K562 (cell line): ENCODE measurements around the gene SERPINH1. TPM values are rescaled to one million over a fixed set of nuclear protein-coding genes. Genes with fewer than 3 reads are reported as not detected.

ENCODE experiments used
- CBFB ChIP-seq: sonication (generic); formaldehyde crosslinking; IDR thresholded peaks from 2 replicates; pipeline ENCODE4 v1.4.0; 2020; ENCODE audit warnings: mild to moderate bottlenecking, missing genetic modification reagents
- CEBPB ChIP-seq: fragments of 450-650 bp; IDR thresholded peaks from 2 replicates; pipeline ENCODE4 v1.6.1; 2016; ENCODE audit warnings: missing genetic modification characterization, missing compliant biosample characterization
- FOXM1 ChIP-seq, 2 experiments: fragments of 450-650 bp in 1 of 2; sonication (generic) in 1 of 2; formaldehyde crosslinking in 1 of 2; IDR thresholded peaks; 2 replicates each; pipeline versions ENCODE4 v1.6.1 to v1.9.0; 2017 to 2022; ENCODE audit warnings: low read depth in 2 of 2, mild to moderate bottlenecking in 2 of 2, missing genetic modification reagents in 1 of 2, moderate library complexity in 1 of 2
- HNRNPLL ChIP-seq: fragments of 200-400 bp; formaldehyde crosslinking; IDR thresholded peaks from 2 replicates; pipeline ENCODE4 v1.6.1; 2017; ENCODE audit warnings: low read length, low read depth, mild to moderate bottlenecking; ENCODE audit not compliant: poor library complexity, severe bottlenecking
- HOXB6 ChIP-seq: fragments of 250-450 bp; sonication (Bioruptor Pico); IDR thresholded peaks from 2 replicates; pipeline ENCODE4 v1.5.1; 2022; ENCODE audit warnings: mild to moderate bottlenecking, borderline replicate concordance
- KDM2B ChIP-seq: fragments of 250-450 bp; sonication (Bioruptor Pico); IDR thresholded peaks from 2 replicates; pipeline ENCODE4 v1.8.0; 2021; ENCODE audit warnings: mild to moderate bottlenecking, moderate library complexity
- MCM3 ChIP-seq: fragments of 450-650 bp; IDR thresholded peaks from 2 replicates; pipeline ENCODE4 v1.6.1; 2016
- RFX5 ChIP-seq: IDR thresholded peaks from 2 replicates; pipeline ENCODE4 v1.6.1; 2011; ENCODE audit warnings: low read depth, mild to moderate bottlenecking, improper control_type of control experiment, low read length
- SNRNP70 ChIP-seq: fragments of 200-400 bp; formaldehyde crosslinking; optimal IDR thresholded peaks from 2 replicates; pipeline ENCODE3; 2017; ENCODE audit warnings: low read depth, low read length
- TAF7 ChIP-seq: fragments of 450-650 bp; IDR thresholded peaks from 2 replicates; pipeline ENCODE4 v1.6.1; 2016; ENCODE audit warnings: missing genetic modification characterization, missing compliant biosample characterization
- TEAD4 ChIP-seq, 2 experiments: sonication (generic) in 1 of 2; formaldehyde crosslinking in 1 of 2; IDR thresholded peaks; 2 replicates each; pipeline versions ENCODE4 v1.6.1 to v1.8.0; 2012 to 2022; ENCODE audit warnings: borderline replicate concordance in 1 of 2, inconsistent platforms in 1 of 2, low read length in 1 of 2, mild to moderate bottlenecking in 1 of 2, missing genetic modification reagents in 1 of 2
- ZBTB1 ChIP-seq: sonication (generic); formaldehyde crosslinking; IDR thresholded peaks from 2 replicates; pipeline ENCODE4 v1.8.1; 2023; ENCODE audit warnings: missing genetic modification reagents, low read depth, mild to moderate bottlenecking, borderline replicate concordance
- ZKSCAN8 ChIP-seq: fragments of 200-800 bp; sonication (Bioruptor generic); IDR thresholded peaks from 2 replicates; pipeline ENCODE4 v1.6.1; 2016; ENCODE audit warnings: missing genetic modification characterization, missing compliant biosample characterization
- ZNF384 ChIP-seq: IDR thresholded peaks from 2 replicates; pipeline ENCODE4 v1.6.1; 2012; ENCODE audit warnings: low read depth, low read length, improper control_type of control experiment
- polyA plus RNA-seq, 8 experiments: library from polyadenylated mRNA; depleted of rRNA in 4 of 8; stranded (reverse) in 5 of 8; unstranded in 3 of 8; fragments of >200 nt; fragmentation: Nextera tagmentation in 2 of 8; fragmentation: Illumina TruSeq in 1 of 8; extraction: Ambion mirVana in 2 of 8; extraction: Trizol in 1 of 8; gene quantifications; 2 replicates each; pipeline versions ENCODE4 v1.2.1 to v1.2.3, GENCODE V29; 2011 to 2014; ENCODE audit warnings: inconsistent platforms in 1 of 8, missing spikeins in 1 of 8
- total RNA-seq, 7 experiments: library from RNA; depleted of rRNA in 6 of 7; stranded (reverse); fragments of >200 nt in 6 of 7; fragmentation: Illumina TruSeq in 2 of 7; extraction: Trizol in 2 of 7; gene quantifications; 2 replicates each; pipeline versions ENCODE4 v1.2.1 to v1.2.3, GENCODE V29; 2011 to 2021; ENCODE audit warnings: low replicate concordance in 1 of 7
- TF ChIP-seq, protein P1 (sequence below), 2 experiments: fragments of 450-650 bp in 1 of 2; IDR thresholded peaks; 2 replicates each; pipeline ENCODE4 v1.6.1; 2011 to 2017; ENCODE audit warnings: low read depth in 2 of 2, antibody characterized with exemption in 1 of 2, borderline replicate concordance in 1 of 2, low read length in 1 of 2, mild to moderate bottlenecking in 1 of 2, mixed read lengths in 1 of 2; ENCODE audit not compliant: control insufficient read depth in 1 of 2
- TF ChIP-seq, protein P2 (sequence below): fragments of 250-450 bp; sonication (Bioruptor Pico); IDR thresholded peaks from 2 replicates; pipeline ENCODE4 v1.8.0; 2022; ENCODE audit warnings: moderate library complexity, mild to moderate bottlenecking, inconsistent platforms
- TF ChIP-seq, protein P3 (sequence below): sonication (generic); formaldehyde crosslinking; IDR thresholded peaks from 2 replicates; pipeline ENCODE4 v1.8.0; 2022; ENCODE audit warnings: missing genetic modification reagents, mild to moderate bottlenecking, moderate library complexity, borderline replicate concordance
- TF ChIP-seq, protein P4 (sequence below), 2 experiments: fragments of 450-650 bp; IDR thresholded peaks; 2 replicates each; pipeline ENCODE4 v1.6.1; 2016
- TF ChIP-seq, protein P5 (sequence below), 2 experiments: fragments of 450-650 bp; conservative IDR thresholded peaks; 2 replicates each; pipeline ENCODE4 v1.6.1; 2017; ENCODE audit warnings: mild to moderate bottlenecking in 2 of 2, moderate library complexity in 2 of 2

The SERPINH1 gene
- total and polyA plus RNA-seq, 9 of the 15 experiments (the other 6 are each of a cell fraction or from before 2014, with no cell fraction given) = 2.8 to 106 (median 67.9) TPM

DNA sequence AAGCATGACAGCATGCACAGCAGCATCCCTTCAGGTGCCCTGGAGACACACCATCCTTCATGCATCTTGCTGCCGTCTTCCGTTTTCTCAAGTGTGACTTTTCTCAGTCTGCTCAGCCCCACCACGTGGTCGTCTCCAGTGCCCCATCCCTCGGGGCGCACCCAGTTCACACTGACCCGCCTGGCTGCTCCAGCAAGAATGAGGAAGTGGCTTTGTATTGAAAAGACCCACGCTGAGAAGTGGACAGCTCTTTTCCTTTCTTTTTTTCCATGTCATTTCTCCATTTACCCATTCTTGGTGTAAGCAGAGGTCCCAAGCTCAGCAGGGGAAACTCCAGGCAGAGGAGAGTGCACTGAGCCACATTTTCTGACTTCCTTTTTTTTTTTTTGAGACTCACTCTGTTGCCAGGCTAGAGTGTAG is 14.5 kb downstream of the SERPINH1 start (continued):
- TF ChIP-seq ZKSCAN8 (CRISPR knock-in tag) = no peak
- no peak for TF ChIP-seq FOXM1 (IDR thresholded peaks at IDR 0.05; ENCODE audit: low read depth)
- 0 out of 2 replicates have a peak, but pooled peaks have one; percentile 47 for TF ChIP-seq FOXM1 (CRISPR knock-in tag; IDR thresholded peaks at IDR 0.05; ENCODE audit: low read depth)
- peak; percentile 29; the same call in 1 of the 2 replicates for TF ChIP-seq TEAD4 (IDR thresholded peaks at IDR 0.05; ENCODE audit: low read length)
- no peak for TF ChIP-seq TEAD4 (CRISPR knock-in tag; IDR thresholded peaks at IDR 0.05; ENCODE audit: borderline replicate concordance)
- TF ChIP-seq HNRNPLL = no peak
- no peak for TF ChIP-seq ZNF384
- TF ChIP-seq, protein P1, sequence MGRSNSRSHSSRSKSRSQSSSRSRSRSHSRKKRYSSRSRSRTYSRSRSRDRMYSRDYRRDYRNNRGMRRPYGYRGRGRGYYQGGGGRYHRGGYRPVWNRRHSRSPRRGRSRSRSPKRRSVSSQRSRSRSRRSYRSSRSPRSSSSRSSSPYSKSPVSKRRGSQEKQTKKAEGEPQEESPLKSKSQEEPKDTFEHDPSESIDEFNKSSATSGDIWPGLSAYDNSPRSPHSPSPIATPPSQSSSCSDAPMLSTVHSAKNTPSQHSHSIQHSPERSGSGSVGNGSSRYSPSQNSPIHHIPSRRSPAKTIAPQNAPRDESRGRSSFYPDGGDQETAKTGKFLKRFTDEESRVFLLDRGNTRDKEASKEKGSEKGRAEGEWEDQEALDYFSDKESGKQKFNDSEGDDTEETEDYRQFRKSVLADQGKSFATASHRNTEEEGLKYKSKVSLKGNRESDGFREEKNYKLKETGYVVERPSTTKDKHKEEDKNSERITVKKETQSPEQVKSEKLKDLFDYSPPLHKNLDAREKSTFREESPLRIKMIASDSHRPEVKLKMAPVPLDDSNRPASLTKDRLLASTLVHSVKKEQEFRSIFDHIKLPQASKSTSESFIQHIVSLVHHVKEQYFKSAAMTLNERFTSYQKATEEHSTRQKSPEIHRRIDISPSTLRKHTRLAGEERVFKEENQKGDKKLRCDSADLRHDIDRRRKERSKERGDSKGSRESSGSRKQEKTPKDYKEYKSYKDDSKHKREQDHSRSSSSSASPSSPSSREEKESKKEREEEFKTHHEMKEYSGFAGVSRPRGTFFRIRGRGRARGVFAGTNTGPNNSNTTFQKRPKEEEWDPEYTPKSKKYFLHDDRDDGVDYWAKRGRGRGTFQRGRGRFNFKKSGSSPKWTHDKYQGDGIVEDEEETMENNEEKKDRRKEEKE (IDR thresholded peaks at IDR 0.05; ENCODE audit: borderline replicate concordance in 1 of 2, control insufficient read depth in 1 of 2, low read depth in 2 of 2, low read length in 1 of 2) = no peak
- TF ChIP-seq HOXB6 (CRISPR knock-in tag) = no peak
- no peak for TF ChIP-seq SNRNP70
- no peak for TF ChIP-seq RFX5
- no peak for TF ChIP-seq MCM3
- TF ChIP-seq, protein P2, sequence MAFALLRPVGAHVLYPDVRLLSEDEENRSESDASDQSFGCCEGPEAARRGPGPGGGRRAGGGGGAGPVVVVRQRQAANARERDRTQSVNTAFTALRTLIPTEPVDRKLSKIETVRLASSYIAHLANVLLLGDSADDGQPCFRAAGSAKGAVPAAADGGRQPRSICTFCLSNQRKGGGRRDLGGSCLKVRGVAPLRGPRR (CRISPR knock-in tag) = no peak
- no peak for TF ChIP-seq TAF7 (tag)
- TF ChIP-seq CEBPB (tag) = no peak
- no peak for TF ChIP-seq ZBTB1 (CRISPR knock-in tag)
- TF ChIP-seq, protein P3, sequence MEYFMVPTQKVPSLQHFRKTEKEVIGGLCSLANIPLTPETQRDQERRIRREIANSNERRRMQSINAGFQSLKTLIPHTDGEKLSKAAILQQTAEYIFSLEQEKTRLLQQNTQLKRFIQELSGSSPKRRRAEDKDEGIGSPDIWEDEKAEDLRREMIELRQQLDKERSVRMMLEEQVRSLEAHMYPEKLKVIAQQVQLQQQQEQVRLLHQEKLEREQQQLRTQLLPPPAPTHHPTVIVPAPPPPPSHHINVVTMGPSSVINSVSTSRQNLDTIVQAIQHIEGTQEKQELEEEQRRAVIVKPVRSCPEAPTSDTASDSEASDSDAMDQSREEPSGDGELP (CRISPR knock-in tag) = no peak
- TF ChIP-seq, protein P4, sequence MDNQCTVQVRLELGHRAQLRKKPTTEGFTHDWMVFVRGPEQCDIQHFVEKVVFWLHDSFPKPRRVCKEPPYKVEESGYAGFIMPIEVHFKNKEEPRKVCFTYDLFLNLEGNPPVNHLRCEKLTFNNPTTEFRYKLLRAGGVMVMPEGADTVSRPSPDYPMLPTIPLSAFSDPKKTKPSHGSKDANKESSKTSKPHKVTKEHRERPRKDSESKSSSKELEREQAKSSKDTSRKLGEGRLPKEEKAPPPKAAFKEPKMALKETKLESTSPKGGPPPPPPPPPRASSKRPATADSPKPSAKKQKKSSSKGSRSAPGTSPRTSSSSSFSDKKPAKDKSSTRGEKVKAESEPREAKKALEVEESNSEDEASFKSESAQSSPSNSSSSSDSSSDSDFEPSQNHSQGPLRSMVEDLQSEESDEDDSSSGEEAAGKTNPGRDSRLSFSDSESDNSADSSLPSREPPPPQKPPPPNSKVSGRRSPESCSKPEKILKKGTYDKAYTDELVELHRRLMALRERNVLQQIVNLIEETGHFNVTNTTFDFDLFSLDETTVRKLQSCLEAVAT (IDR thresholded peaks at IDR 0.05) = no peak
- no peak for TF ChIP-seq KDM2B (CRISPR knock-in tag)
- TF ChIP-seq, protein P5, sequence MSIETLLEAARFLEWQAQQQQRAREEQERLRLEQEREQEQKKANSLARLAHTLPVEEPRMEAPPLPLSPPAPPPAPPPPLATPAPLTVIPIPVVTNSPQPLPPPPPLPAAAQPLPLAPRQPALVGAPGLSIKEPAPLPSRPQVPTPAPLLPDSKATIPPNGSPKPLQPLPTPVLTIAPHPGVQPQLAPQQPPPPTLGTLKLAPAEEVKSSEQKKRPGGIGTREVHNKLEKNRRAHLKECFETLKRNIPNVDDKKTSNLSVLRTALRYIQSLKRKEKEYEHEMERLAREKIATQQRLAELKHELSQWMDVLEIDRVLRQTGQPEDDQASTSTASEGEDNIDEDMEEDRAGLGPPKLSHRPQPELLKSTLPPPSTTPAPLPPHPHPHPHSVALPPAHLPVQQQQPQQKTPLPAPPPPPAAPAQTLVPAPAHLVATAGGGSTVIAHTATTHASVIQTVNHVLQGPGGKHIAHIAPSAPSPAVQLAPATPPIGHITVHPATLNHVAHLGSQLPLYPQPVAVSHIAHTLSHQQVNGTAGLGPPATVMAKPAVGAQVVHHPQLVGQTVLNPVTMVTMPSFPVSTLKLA (conservative IDR thresholded peaks at IDR 0.05) = 0 out of 4 replicates have a peak, but pooled peaks of 1 of the 2 experiments have one; percentile 29
- no peak for TF ChIP-seq CBFB
